VCaP (cell line): ENCODE data around the gene APLP2.

Experiments used
- H3K27ac ChIP-seq: fragments of 450-650 bp; 2 replicates; pipeline ENCODE4 v1.5.1; 2017
- TF ChIP-seq, protein P1 (sequence below): fragments of 450-650 bp; conservative IDR thresholded peaks from 2 replicates; pipeline ENCODE4 v1.5.1; 2017; ENCODE audit warnings: mild to moderate bottlenecking, moderate library complexity

The APLP2 gene

DNA sequence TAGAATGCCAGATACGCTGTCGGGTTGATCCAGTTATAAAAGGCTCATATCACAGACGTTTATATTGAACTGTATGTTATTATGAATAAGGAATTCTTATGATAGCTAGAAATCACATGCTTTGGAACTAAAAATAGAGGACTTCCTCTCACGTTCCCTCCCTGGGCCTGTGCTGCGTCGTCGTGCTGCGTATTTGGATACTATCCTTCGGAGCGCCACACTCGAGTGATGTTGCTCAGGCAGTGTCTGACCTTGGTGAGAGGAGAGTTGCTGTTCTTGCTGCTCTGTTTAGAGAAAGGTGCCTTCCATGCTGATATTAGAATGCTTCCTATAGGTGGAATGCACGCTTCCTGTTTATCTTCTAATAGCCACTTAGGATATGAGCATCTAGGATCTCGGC is 69.7 kb downstream of the APLP2 start:
- H3K27ac ChIP-seq, result no peak overlapping the region
- TF ChIP-seq, protein P1, sequence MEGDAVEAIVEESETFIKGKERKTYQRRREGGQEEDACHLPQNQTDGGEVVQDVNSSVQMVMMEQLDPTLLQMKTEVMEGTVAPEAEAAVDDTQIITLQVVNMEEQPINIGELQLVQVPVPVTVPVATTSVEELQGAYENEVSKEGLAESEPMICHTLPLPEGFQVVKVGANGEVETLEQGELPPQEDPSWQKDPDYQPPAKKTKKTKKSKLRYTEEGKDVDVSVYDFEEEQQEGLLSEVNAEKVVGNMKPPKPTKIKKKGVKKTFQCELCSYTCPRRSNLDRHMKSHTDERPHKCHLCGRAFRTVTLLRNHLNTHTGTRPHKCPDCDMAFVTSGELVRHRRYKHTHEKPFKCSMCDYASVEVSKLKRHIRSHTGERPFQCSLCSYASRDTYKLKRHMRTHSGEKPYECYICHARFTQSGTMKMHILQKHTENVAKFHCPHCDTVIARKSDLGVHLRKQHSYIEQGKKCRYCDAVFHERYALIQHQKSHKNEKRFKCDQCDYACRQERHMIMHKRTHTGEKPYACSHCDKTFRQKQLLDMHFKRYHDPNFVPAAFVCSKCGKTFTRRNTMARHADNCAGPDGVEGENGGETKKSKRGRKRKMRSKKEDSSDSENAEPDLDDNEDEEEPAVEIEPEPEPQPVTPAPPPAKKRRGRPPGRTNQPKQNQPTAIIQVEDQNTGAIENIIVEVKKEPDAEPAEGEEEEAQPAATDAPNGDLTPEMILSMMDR, result no peak

DNA sequence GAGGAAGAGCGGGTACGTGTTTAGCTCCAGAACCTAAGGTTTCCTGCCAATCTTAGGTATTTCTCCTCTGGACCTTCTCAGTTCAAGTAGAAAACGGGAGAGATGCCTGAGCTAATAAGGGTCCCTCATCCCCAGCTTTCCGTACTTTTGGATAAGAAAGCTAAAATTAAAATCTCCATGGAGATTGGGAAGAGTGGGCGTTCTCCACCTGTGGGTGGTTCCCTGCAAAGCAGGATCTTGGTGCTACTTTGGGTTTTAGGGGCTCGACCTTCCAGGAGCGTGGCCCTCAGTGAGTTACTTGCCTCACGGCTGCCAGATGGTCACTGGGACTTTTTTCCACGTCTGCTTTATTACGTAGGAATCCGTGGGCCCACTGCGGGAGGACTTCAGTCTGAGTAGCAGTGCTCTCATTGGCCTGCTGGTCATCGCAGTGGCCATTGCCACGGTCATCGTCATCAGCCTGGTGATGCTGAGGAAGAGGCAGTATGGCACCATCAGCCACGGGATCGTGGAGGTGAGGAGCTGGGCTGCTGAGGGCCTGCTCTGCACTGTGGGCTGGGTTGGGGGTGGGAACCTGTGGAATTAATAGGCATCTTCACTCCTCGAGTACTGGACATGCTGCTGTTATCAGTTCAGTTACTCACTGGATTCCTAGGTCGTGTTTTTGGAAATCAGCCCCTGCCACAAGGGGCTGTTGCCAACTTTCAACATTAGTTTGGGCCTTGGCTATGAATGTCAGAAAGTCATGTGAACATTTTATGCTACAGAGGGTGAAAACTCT is 72.1 kb downstream of the APLP2 start:
- no peak overlapping the region for H3K27ac ChIP-seq
- TF ChIP-seq, protein P1, result no peak

- TF ChIP-seq, protein P1, result no peak
- H3K27ac ChIP-seq, result peak overlapping the region; percentile 54
Observed at GRCh38 chr11:130144141-130144540, 74.4 kb downstream of the APLP2 start.

DNA sequence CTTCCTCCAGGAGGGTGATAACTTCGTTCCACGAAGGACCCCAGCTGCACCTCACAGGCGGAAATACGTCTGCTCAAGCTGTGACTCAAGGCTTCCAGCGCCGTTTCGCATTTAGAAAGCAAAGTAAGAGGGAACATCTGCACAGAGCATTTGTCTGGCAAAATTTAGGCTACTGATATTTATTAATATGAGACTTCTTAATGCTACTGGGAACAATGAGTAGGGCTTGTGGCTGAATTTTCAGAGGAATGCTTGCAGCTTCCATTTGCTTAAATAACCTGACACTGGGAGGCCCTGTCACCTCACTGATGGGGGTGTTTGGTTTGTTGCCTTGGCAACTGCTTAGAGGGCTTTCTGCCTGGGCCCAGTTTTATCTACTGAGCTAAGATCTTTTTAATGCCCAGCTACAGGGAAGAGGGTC is 75.2 kb downstream of the APLP2 start:
- H3K27ac ChIP-seq, result peak overlapping the region; percentile 54
- TF ChIP-seq, protein P1, result no peak

- peak overlapping the region; percentile 54 for H3K27ac ChIP-seq
- TF ChIP-seq, protein P1, result no peak
Observed at GRCh38 chr11:130145311-130145812, 75.7 kb downstream of the APLP2 start.

DNA sequence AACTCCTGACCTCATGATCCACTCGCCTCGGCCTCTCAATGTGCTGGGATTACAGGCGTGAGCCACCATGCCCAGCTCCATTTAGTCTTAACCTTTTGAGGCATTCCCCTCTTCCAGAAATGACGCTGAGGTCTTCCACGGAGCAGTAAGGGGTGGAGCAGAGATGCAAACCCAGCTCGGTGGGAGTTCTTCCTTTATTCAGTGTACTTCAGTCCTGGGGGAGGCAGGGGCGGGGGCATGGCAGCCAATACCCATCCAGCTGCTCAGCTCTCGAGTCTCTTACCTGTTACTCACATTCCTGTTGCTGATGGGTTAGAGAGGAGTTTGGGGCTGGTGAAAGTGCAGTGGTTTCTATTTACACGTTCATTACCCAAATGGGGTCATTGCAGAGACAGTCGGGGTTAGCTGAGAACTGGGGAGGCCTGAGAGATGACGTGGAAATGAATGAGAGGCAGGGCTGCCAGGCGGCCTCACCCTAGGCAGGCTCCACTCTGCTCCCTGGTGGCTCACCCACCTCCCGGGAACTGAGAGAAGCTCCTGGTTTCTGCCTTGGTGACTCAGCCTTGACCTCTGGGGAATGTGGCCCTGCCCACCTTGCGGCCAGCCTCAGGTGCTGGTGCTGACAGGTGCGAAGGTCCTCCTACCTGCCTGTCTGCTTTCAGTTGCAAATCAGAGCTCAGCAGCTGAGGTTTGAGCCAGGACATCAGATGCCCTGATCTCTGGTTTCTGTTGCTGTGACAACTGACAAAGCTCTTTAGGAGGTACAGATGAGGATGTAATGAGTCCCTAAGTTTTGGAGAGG is 76.5 kb downstream of the APLP2 start:
- peak overlapping the region; percentile 54 for H3K27ac ChIP-seq

GRCh38 chr11:130146796-130147195 is 77.1 kb downstream of the APLP2 start:
- H3K27ac ChIP-seq, result no peak overlapping the region; the same call in 1 of the 2 replicates
- TF ChIP-seq, protein P1, result no peak

More for the DNA sequence above, 76.5 kb downstream of the APLP2 start:
- TF ChIP-seq, protein P1, result no peak
